ENCODE results near the gene PLEKHA1.
A peak's percentile ranks its signal among the peaks of the same experiment; 100 is the strongest.

PLEKHA1 gene

DNA sequence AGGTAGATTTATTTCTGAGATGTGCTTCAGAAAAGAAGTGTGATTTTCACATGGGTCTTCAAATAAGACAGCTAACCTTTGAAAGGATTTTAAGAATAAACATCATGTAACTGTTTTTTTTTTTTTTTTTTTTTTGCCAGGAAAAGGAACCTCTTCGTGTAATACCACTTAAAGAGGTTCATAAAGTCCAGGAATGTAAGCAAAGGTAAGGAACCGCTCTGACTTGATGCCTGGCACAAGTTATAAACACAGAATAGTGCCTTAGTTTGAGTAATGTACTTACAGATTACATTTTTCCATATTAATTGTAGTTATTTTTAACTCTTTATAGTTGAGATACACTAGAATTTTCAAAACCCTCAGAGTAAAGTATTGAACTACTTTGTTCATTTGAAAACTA lies 49.6 kb downstream of the PLEKHA1 start:
- peaks cover 5% of the 10 kb centered on the region for H3K36me3 Mint-ChIP-seq (ENCODE audit: insufficient read depth)
- H3K27me3 Mint-ChIP-seq, result no peaks in the 10 kb centered on the region
- H3K4me3 Mint-ChIP-seq, result peak overlapping the region in 1 of 2 donors; percentile 44
- peak overlapping the region; percentile 57 to 92 for H3K27ac Mint-ChIP-seq
- DNase-seq (no peak), ATAC-seq (replicated peaks) (no peak)
- no peaks in the 10 kb centered on the region for H3K9me3 Mint-ChIP-seq
- H3K4me1 Mint-ChIP-seq (ENCODE audit: low read depth in 2 of 2), result peaks cover 27 to 51% of the 10 kb centered on the region in 2 donors

- peaks cover 13 to 27% of the 10 kb centered on the region in 2 donors for H3K4me1 Mint-ChIP-seq (ENCODE audit: low read depth in 2 of 2)
- H3K9me3 Mint-ChIP-seq, result no peaks in the 10 kb centered on the region
- peaks cover 19% of the 10 kb centered on the region for H3K36me3 Mint-ChIP-seq (ENCODE audit: insufficient read depth)
- H3K4me3 Mint-ChIP-seq, result no peak overlapping the region
- ATAC-seq (replicated peaks) (no peak), DNase-seq (no peak)
- no peaks in the 10 kb centered on the region for H3K27me3 Mint-ChIP-seq
- peak overlapping the region; percentile 81 to 89 for H3K27ac Mint-ChIP-seq
Measured at GRCh38 chr10:122426829-122427228, 52.3 kb downstream of the PLEKHA1 start.

- no peaks in the 10 kb centered on the region for H3K27me3 Mint-ChIP-seq
- no peak overlapping the region for H3K4me3 Mint-ChIP-seq
- H3K9me3 Mint-ChIP-seq, result no peaks in the 10 kb centered on the region
- peaks cover 11 to 22% of the 10 kb centered on the region in 2 donors for H3K4me1 Mint-ChIP-seq (ENCODE audit: low read depth in 2 of 2)
- ATAC-seq (replicated peaks) (no peak), DNase-seq (no peak)
- peak overlapping the region; percentile 81 to 89 for H3K27ac Mint-ChIP-seq
- H3K36me3 Mint-ChIP-seq (ENCODE audit: insufficient read depth), result peaks cover 19% of the 10 kb centered on the region
Measured at GRCh38 chr10:122427280-122427679, 52.8 kb downstream of the PLEKHA1 start.

GRCh38 chr10:122435212-122435827 lies 60.8 kb downstream of the PLEKHA1 start:
- Mint-ChIP-seq H3K27ac (no peak overlapping the region), H3K36me3 (ENCODE audit: insufficient read depth) (peaks cover 5% of the 10 kb centered on the region), H3K4me1 (ENCODE audit: low read depth in 2 of 2) (no peaks in the 10 kb centered on the region), H3K27me3 (no peaks in the 10 kb centered on the region), H3K4me3 (no peak overlapping the region), H3K9me3 (no peaks in the 10 kb centered on the region)
- ATAC-seq (replicated peaks), result peak; percentile 58
- peak in 2 of 3 experiments; percentile 16 to 33 for DNase-seq

GRCh38 chr10:122441961-122442360 lies 67.5 kb downstream of the PLEKHA1 start:
- Mint-ChIP-seq H3K36me3 (ENCODE audit: insufficient read depth) (no peaks in the 10 kb centered on the region), H3K4me1 (ENCODE audit: low read depth in 2 of 2) (no peaks in the 10 kb centered on the region), H3K9me3 (no peaks in the 10 kb centered on the region), H3K27ac (no peak overlapping the region), H3K27me3 (peaks cover 0 to 7% of the 10 kb centered on the region in 2 donors), H3K4me3 (no peak overlapping the region)
- no peak for ATAC-seq (replicated peaks)
- no peak for DNase-seq

DNA sequence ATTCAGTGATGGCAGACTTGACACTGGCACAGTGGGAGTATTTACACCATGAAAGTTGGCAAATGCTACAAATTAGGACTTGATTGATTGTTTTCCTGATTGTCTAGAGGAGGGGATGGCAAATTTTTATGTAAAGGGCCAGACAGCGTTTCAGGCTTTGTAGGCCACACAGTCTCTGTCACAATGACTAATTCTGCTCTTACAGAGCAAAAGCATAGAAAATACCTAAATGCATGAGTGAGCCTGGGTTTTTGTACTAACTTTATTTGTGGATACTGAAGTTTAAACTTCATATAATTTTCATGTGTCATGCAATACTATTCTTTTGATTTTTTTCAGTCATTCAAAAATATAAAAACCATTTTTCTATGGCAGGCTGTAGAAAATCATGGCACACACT lies 71.0 kb downstream of the PLEKHA1 start:
- Mint-ChIP-seq H3K9me3 (no peaks in the 10 kb centered on the region), H3K27ac (no peak overlapping the region), H3K27me3 (peaks cover 16 to 21% of the 10 kb centered on the region in 2 donors), H3K36me3 (ENCODE audit: insufficient read depth) (no peaks in the 10 kb centered on the region), H3K4me3 (no peak overlapping the region), H3K4me1 (ENCODE audit: low read depth in 2 of 2) (no peaks in the 10 kb centered on the region)
- ATAC-seq (replicated peaks) (no peak), DNase-seq (no peak)

- no peak for ATAC-seq (replicated peaks)
- no peak overlapping the region for H3K27ac Mint-ChIP-seq
Measured at GRCh38 chr10:122445904-122446303, 71.4 kb downstream of the PLEKHA1 start.

GRCh38 chr10:122446668-122447423 lies 72.3 kb downstream of the PLEKHA1 start:
- no peaks in the 10 kb centered on the region for H3K9me3 Mint-ChIP-seq
- ATAC-seq (replicated peaks), result no peak
- peaks cover 21 to 24% of the 10 kb centered on the region in 2 donors for H3K27me3 Mint-ChIP-seq
- no peak overlapping the region for H3K4me3 Mint-ChIP-seq
- H3K4me1 Mint-ChIP-seq (ENCODE audit: low read depth in 2 of 2), result no peaks in the 10 kb centered on the region
- no peaks in the 10 kb centered on the region for H3K36me3 Mint-ChIP-seq (ENCODE audit: insufficient read depth)
- no peak for DNase-seq
- H3K27ac Mint-ChIP-seq, result no peak overlapping the region

More at GRCh38 chr10:122445904-122446303, 71.4 kb downstream of the PLEKHA1 start:
- Mint-ChIP-seq H3K4me3 (no peak overlapping the region), H3K36me3 (ENCODE audit: insufficient read depth) (no peaks in the 10 kb centered on the region), H3K4me1 (ENCODE audit: low read depth in 2 of 2) (no peaks in the 10 kb centered on the region), H3K9me3 (no peaks in the 10 kb centered on the region), H3K27me3 (peaks cover 21% of the 10 kb centered on the region in 2 donors)
- DNase-seq, result no peak

DNA sequence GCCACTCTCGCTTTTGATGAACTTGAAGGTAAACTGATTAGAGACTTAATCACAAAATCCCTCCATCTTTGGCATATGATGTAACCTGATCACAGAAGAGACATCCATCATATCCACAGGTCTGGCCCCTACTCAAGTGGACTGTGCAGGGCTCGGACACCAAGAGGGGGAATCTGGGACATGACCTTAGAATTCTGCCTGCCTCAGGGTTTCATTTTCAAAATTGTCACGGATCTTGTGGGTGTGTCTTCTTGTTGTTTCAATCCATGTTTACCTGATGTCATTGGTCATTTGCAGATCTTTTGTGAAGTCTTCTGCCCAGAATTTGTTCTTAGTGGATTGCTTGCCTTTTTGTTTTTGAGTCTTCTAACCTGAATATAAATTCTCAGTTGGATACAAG lies 74.1 kb downstream of the PLEKHA1 start:
- peaks cover 21 to 24% of the 10 kb centered on the region in 2 donors for H3K27me3 Mint-ChIP-seq
- H3K4me3 Mint-ChIP-seq, result no peak overlapping the region
- no peaks in the 10 kb centered on the region for H3K9me3 Mint-ChIP-seq
- no peak for DNase-seq
- no peaks in the 10 kb centered on the region for H3K4me1 Mint-ChIP-seq (ENCODE audit: low read depth in 2 of 2)
- no peak for ATAC-seq (replicated peaks)
- H3K36me3 Mint-ChIP-seq (ENCODE audit: insufficient read depth), result no peaks in the 10 kb centered on the region
- H3K27ac Mint-ChIP-seq, result no peak overlapping the region

DNA sequence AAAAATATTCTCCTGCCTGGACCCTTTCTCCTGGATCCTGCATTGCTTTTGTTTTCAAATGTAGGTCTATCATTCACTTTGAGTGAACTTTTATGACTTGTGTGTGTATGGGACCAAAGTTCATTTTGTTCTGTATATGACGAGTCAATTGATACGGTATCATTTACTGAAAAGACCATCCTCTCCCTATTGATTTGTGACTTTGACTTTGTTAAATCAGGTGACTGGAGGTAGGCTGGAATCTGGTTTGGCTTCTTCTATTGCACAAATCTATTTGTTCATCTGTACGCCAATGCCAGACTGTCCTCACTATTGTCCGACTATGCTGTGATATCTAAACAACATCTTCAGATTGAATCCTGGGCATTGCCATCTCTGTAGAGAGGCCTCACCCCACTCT lies 74.6 kb downstream of the PLEKHA1 start:
- Mint-ChIP-seq H3K27ac (no peak overlapping the region), H3K27me3 (peaks cover 21 to 26% of the 10 kb centered on the region in 2 donors), H3K36me3 (ENCODE audit: insufficient read depth) (no peaks in the 10 kb centered on the region), H3K4me1 (ENCODE audit: low read depth in 2 of 2) (no peaks in the 10 kb centered on the region), H3K4me3 (no peak overlapping the region), H3K9me3 (no peaks in the 10 kb centered on the region)
- no peak for DNase-seq
- no peak for ATAC-seq (replicated peaks)

GRCh38 chr10:122450353-122450990 lies 76.0 kb downstream of the PLEKHA1 start:
- no peaks in the 10 kb centered on the region for H3K4me1 Mint-ChIP-seq (ENCODE audit: low read depth in 2 of 2)
- no peaks in the 10 kb centered on the region for H3K36me3 Mint-ChIP-seq (ENCODE audit: insufficient read depth)
- no peak overlapping the region for H3K4me3 Mint-ChIP-seq
- no peak overlapping the region for H3K27ac Mint-ChIP-seq
- H3K27me3 Mint-ChIP-seq, result peaks cover 14 to 40% of the 10 kb centered on the region in 2 donors
- H3K9me3 Mint-ChIP-seq, result no peaks in the 10 kb centered on the region
- DNase-seq (no peak), ATAC-seq (replicated peaks) (no peak)

DNA sequence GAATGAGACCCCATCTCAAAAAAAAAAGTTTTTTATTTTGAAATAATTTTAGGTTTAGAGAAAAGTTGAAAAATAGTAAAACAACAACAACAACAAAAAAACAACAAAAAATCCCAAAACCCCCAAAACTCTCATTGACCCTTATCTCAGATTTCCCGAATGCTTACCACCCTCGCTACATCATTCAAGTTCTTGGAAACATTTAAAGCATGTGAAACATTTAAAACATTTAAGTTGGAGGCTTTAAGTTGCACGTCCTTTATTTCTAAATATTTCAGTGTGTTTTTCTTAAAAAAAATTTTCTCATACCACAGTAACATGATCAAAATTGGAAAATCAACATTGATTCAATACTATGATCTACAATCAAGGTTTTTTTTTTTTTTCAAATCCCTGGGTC lies 79.6 kb downstream of the PLEKHA1 start:
- H3K27ac Mint-ChIP-seq, result no peak overlapping the region
- H3K27me3 Mint-ChIP-seq, result peaks cover 32 to 66% of the 10 kb centered on the region in 2 donors
- no peak overlapping the region for H3K4me3 Mint-ChIP-seq

DNA sequence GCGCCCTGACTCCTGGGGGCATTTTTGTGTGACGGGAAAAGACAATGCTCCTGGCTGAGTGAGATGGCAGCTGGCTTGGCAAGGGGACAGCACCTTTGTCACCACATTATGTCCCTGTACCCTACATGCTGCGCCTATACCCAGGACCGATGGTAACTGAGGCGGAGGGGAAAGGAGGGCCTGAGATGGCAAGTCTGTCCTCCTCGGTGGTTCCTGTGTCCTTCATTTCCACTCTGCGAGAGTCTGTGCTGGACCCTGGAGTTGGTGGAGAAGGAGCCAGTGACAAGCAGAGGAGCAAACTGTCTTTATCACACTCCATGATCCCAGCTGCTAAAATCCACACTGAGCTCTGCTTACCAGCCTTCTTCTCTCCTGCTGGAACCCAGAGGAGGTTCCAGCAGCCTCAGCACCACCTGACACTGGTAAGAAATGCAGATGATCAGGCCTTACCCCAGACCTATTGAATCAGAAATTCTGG lies 80.1 kb downstream of the PLEKHA1 start, which contains the start of gene ARMS2:
ARMS2 (plus strand) TSS at position 51 of the 478 bp plus-strand sequence; CDS start at position 126, 75 bp downstream.
- H3K27ac Mint-ChIP-seq, result no peak within 1 kb of the TSS
- H3K27me3 Mint-ChIP-seq, result peaks cover 32 to 66% of the 10 kb centered on the region in 2 donors

More for the DNA sequence above, 79.6 kb downstream of the PLEKHA1 start:
- Mint-ChIP-seq H3K4me1 (ENCODE audit: low read depth in 2 of 2) (no peaks in the 10 kb centered on the region), H3K36me3 (ENCODE audit: insufficient read depth) (peaks cover 3% of the 10 kb centered on the region), H3K9me3 (no peaks in the 10 kb centered on the region)
- ATAC-seq (replicated peaks), result no peak
- DNase-seq, result no peak

More for the DNA sequence above, 80.1 kb downstream of the PLEKHA1 start, which contains the start of gene ARMS2:
- ATAC-seq (replicated peaks) (no peak), DNase-seq (no peak)
- H3K4me3 Mint-ChIP-seq, result no peak within 1 kb of the TSS
- no peaks in the 10 kb centered on the region for H3K9me3 Mint-ChIP-seq
- peaks cover 0 to 3% of the 10 kb centered on the region in 2 donors for H3K4me1 Mint-ChIP-seq (ENCODE audit: low read depth in 2 of 2)
- H3K36me3 Mint-ChIP-seq (ENCODE audit: insufficient read depth), result peaks cover 3% of the 10 kb centered on the region

Measured in effector memory CD8-positive, alpha-beta T cell (primary cell).